OCI-LY1 (cell line): ENCODE data around the gene C9.

Experiments
- H2AFZ ChIP-seq: fragments of 200-600 bp; sonication (generic), shearing (Covaris generic); 2 replicates; pipeline ENCODE4 v1.6.0; 2014; ENCODE audit warnings: antibody characterized with exemption, mild to moderate bottlenecking, low read length
- H3F3A ChIP-seq: fragments of 200-600 bp; sonication (generic), shearing (Covaris generic); 2 replicates; pipeline ENCODE4 v1.6.0; 2014; ENCODE audit warnings: mild to moderate bottlenecking, antibody characterized with exemption, low read length, moderate library complexity; ENCODE audit not compliant: insufficient read depth
- H3K27ac ChIP-seq: fragments of 200-600 bp; sonication (generic); 2 replicates; pipeline ENCODE4 v1.5.1; 2014; ENCODE audit warnings: low read length, mixed run types, mild to moderate bottlenecking, low read depth; ENCODE audit not compliant: poor library complexity, severe bottlenecking
- H3K27me3 ChIP-seq: fragments of 200-600 bp; sonication (generic); 2 replicates; pipeline ENCODE4 v1.6.0; 2014; ENCODE audit warnings: antibody characterized with exemption, mild to moderate bottlenecking, low read length, moderate library complexity; ENCODE audit not compliant: insufficient read depth
- H3K36me3 ChIP-seq: fragments of 200-600 bp; sonication (generic); 2 replicates; pipeline ENCODE4 v1.6.1; 2014; ENCODE audit warnings: mild to moderate bottlenecking, antibody characterized with exemption, low read length, moderate library complexity, mixed read lengths; ENCODE audit not compliant: insufficient read depth
- H3K4me1 ChIP-seq: fragments of 200-600 bp; sonication (generic); 2 replicates; pipeline ENCODE4 v1.5.1; 2014; ENCODE audit warnings: mild to moderate bottlenecking, low read length, moderate library complexity; ENCODE audit not compliant: insufficient read depth, severe bottlenecking
- H3K4me2 ChIP-seq: fragments of 200-600 bp; sonication (generic), shearing (Covaris generic); 2 replicates; pipeline ENCODE4 v1.6.1; 2014; ENCODE audit warnings: low read length
- H3K4me3 ChIP-seq: fragments of 200-600 bp; sonication (generic); 2 replicates; pipeline ENCODE4 v1.5.1; 2014; ENCODE audit warnings: low read length, low read depth, mild to moderate bottlenecking, mixed read lengths; ENCODE audit not compliant: poor library complexity, severe bottlenecking
- H3K79me2 ChIP-seq: fragments of 200-600 bp; shearing (Covaris generic); 2 replicates; pipeline ENCODE4 v1.6.1; 2016; ENCODE audit warnings: mixed run types, low read length, mixed read lengths; ENCODE audit not compliant: insufficient read depth
- H3K9ac ChIP-seq: fragments of 200-600 bp; sonication (generic), shearing (Covaris generic); 2 replicates; pipeline ENCODE4 v1.6.1; 2014; ENCODE audit warnings: mild to moderate bottlenecking, low read length, mixed read lengths
- H3K9me2 ChIP-seq: fragments of 200-600 bp; sonication (generic), shearing (Covaris generic); 2 replicates; pipeline ENCODE4 v1.6.1; 2014; ENCODE audit warnings: low read depth, mild to moderate bottlenecking, low read length, mixed read lengths
- H3K9me3 ChIP-seq: fragments of 200-600 bp; shearing (Covaris generic); 2 replicates; pipeline ENCODE4 v1.6.1; 2014; ENCODE audit warnings: low read length, mixed read lengths
- H4K20me1 ChIP-seq: fragments of 200-600 bp; sonication (generic), shearing (Covaris generic); 2 replicates; pipeline ENCODE4 v1.6.0; 2016; ENCODE audit warnings: mild to moderate bottlenecking, low read length; ENCODE audit not compliant: insufficient read depth
- CTCF ChIP-seq: fragments of 200-600 bp; sonication (generic), shearing (Covaris generic); IDR thresholded peaks from 2 replicates; pipeline ENCODE4 v1.5.1; 2017; ENCODE audit warnings: mild to moderate bottlenecking, antibody characterized with exemption, low read length, moderate library complexity, mixed read lengths
- EZH2 ChIP-seq: fragments of 200-600 bp; sonication (generic), shearing (Covaris generic); IDR thresholded peaks from 2 replicates; pipeline ENCODE4 v1.8.0; 2017; ENCODE audit warnings: borderline replicate concordance, mixed run types, mild to moderate bottlenecking, antibody characterized with exemption, low read length, moderate library complexity, mixed read lengths

C9 gene

GRCh38 chr5:39333104-39333503 is 31.2 kb downstream of the C9 start:
- Histone ChIP-seq H3K27me3 (no peaks in the 10 kb centered on the region), H3K9ac (no peak overlapping the region), H3K4me3 (no peak overlapping the region), H3K9me2 (no peaks in the 10 kb centered on the region), H3K79me2 (no peaks in the 10 kb centered on the region), H2AFZ (no peak overlapping the region), H4K20me1 (no peaks in the 10 kb centered on the region), H3K9me3 (no peaks in the 10 kb centered on the region), H3K4me1 (no peaks in the 10 kb centered on the region), H3K36me3 (no peaks in the 10 kb centered on the region), H3F3A (no peaks in the 10 kb centered on the region), H3K27ac (no peak overlapping the region), H3K4me2 (no peak overlapping the region)
- no peak for TF ChIP-seq CTCF
- TF ChIP-seq EZH2, result no peak

GRCh38 chr5:39331861-39332381 is 32.4 kb downstream of the C9 start:
- H3K4me3 ChIP-seq, result no peak overlapping the region
- TF ChIP-seq EZH2 (no peak), CTCF (no peak)
- no peak overlapping the region for H2AFZ ChIP-seq
- H3K4me2 ChIP-seq, result no peak overlapping the region
- H4K20me1 ChIP-seq, result no peaks in the 10 kb centered on the region
- H3F3A ChIP-seq, result no peaks in the 10 kb centered on the region
- H3K27me3 ChIP-seq, result no peaks in the 10 kb centered on the region
- H3K9me3 ChIP-seq, result no peaks in the 10 kb centered on the region
- no peak overlapping the region for H3K9ac ChIP-seq
- H3K27ac ChIP-seq, result no peak overlapping the region
- H3K79me2 ChIP-seq, result no peaks in the 10 kb centered on the region
- H3K36me3 ChIP-seq, result no peaks in the 10 kb centered on the region
- no peaks in the 10 kb centered on the region for H3K9me2 ChIP-seq
- H3K4me1 ChIP-seq, result no peaks in the 10 kb centered on the region

GRCh38 chr5:39328731-39329130 is 35.6 kb downstream of the C9 start:
- no peaks in the 10 kb centered on the region for H4K20me1 ChIP-seq
- H3K4me1 ChIP-seq, result no peaks in the 10 kb centered on the region
- no peaks in the 10 kb centered on the region for H3F3A ChIP-seq
- no peaks in the 10 kb centered on the region for H3K36me3 ChIP-seq
- H3K4me3 ChIP-seq, result no peak overlapping the region
- no peak overlapping the region for H3K27ac ChIP-seq
- no peak for TF ChIP-seq CTCF
- TF ChIP-seq EZH2, result no peak
- no peak overlapping the region for H3K4me2 ChIP-seq
- no peaks in the 10 kb centered on the region for H3K9me3 ChIP-seq
- H3K27me3 ChIP-seq, result no peaks in the 10 kb centered on the region
- H3K9ac ChIP-seq, result no peak overlapping the region
- no peaks in the 10 kb centered on the region for H3K79me2 ChIP-seq
- no peak overlapping the region for H2AFZ ChIP-seq
- no peaks in the 10 kb centered on the region for H3K9me2 ChIP-seq
